GM19240 (cell line): Measurements from ENCODE around the gene CRYL1.

ENCODE experiments used
- DNase-seq: peaks from one replicate; pipeline ENCODE4 v3.0.0; 2011; ENCODE audit warnings: low spot score; ENCODE audit not compliant: insufficient read length

The CRYL1 gene

GRCh38 chr13:20525601-20526544 lies at the start of gene CRYL1:
Gene CRYL1 (minus strand): TSS chr13:20525857. CDS start chr13:20525794, 63 bp downstream.
- peak; percentile 35 for DNase-seq

GRCh38 chr13:20573636-20574035 lies 48.0 kb upstream of the CRYL1 start:
- no peak for DNase-seq

GRCh38 chr13:20573186-20573585 lies 47.5 kb upstream of the CRYL1 start:
- no peak for DNase-seq

GRCh38 chr13:20571676-20572075 lies 46.0 kb upstream of the CRYL1 start:
- DNase-seq = no peak

- DNase-seq = no peak
Measured at GRCh38 chr13:20570517-20570916, 44.9 kb upstream of the CRYL1 start.

GRCh38 chr13:20567881-20568528 lies 42.3 kb upstream of the CRYL1 start:
- DNase-seq = no peak

- DNase-seq = peak; percentile 61
Measured at GRCh38 chr13:20566898-20567874, 41.5 kb upstream of the CRYL1 start, which contains the start of gene IFT88. Gene IFT88 (plus strand): TSS chr13:20567157. CDS start chr13:20574386, 7,229 bp downstream.

- no peak for DNase-seq
Measured at GRCh38 chr13:20566468-20566897, 40.8 kb upstream of the CRYL1 start.

- DNase-seq = no peak
Measured at GRCh38 chr13:20565115-20565736, 39.6 kb upstream of the CRYL1 start.

GRCh38 chr13:20561741-20562140 lies 36.1 kb upstream of the CRYL1 start:
- DNase-seq = no peak

GRCh38 chr13:20559659-20560356 lies 34.2 kb upstream of the CRYL1 start:
- DNase-seq = no peak

- no peak for DNase-seq
Measured at GRCh38 chr13:20558982-20559381, 33.3 kb upstream of the CRYL1 start.

- DNase-seq = no peak
Measured at GRCh38 chr13:20553311-20553710, 27.7 kb upstream of the CRYL1 start.

- DNase-seq = no peak
Measured at GRCh38 chr13:20550799-20551198, 25.1 kb upstream of the CRYL1 start.

GRCh38 chr13:20547479-20547908 lies 21.8 kb upstream of the CRYL1 start:
- DNase-seq = no peak

GRCh38 chr13:20546556-20546955 lies 20.9 kb upstream of the CRYL1 start:
- DNase-seq = no peak

- no peak for DNase-seq
Measured at GRCh38 chr13:20544201-20544923, 18.7 kb upstream of the CRYL1 start.

GRCh38 chr13:20536992-20537391 lies 11.3 kb upstream of the CRYL1 start:
- no peak for DNase-seq

GRCh38 chr13:20534038-20534608 lies 8.5 kb upstream of the CRYL1 start:
- DNase-seq = no peak
